ENCODE measurements around the gene ECPAS. TPM values are rescaled to one million over a fixed set of nuclear protein-coding genes. Genes with fewer than 3 reads are reported as not detected.

The ECPAS gene
- polyA plus RNA-seq, 1 donor from 2014 or later = 42.6 TPM

GRCh38 chr9:111524731-111525055 is 40.5 kb upstream of the ECPAS start:
- TF ChIP-seq REST (IDR thresholded peaks at IDR 0.05; ENCODE audit: borderline replicate concordance) (no peak), MXI1 (conservative IDR thresholded peaks at IDR 0.05; ENCODE audit: poor library complexity, severe bottlenecking) (no peak), TAF1 (IDR thresholded peaks at IDR 0.05; ENCODE audit: low read depth) (no peak), POLR2AphosphoS5 (IDR thresholded peaks at IDR 0.05) (no peak), CTCF (IDR thresholded peaks at IDR 0.05; ENCODE audit: poor library complexity, severe bottlenecking) (no peak), EZH2 (IDR thresholded peaks at IDR 0.05; ENCODE audit: borderline replicate concordance, insufficient read depth, low read length, poor library complexity, severe bottlenecking) (no peak), SMC3 (conservative IDR thresholded peaks at IDR 0.05; ENCODE audit: poor library complexity) (no peak), RAD21 (conservative IDR thresholded peaks at IDR 0.05) (no peak), EP300 (conservative IDR thresholded peaks at IDR 0.05; ENCODE audit: poor library complexity, severe bottlenecking) (no peak)
- H3F3A ChIP-seq (ENCODE audit: insufficient read depth, low read length, poor library complexity, severe bottlenecking) = no peaks in the 10 kb centered on the region
- H3K79me2 ChIP-seq (replicated peaks; ENCODE audit: insufficient read depth, low read length) = no peaks in the 10 kb centered on the region
- H3K27me3 ChIP-seq (ENCODE audit: insufficient read depth, low read depth, low read length) = no peaks in the 10 kb centered on the region
- H4K20me1 ChIP-seq (ENCODE audit: insufficient read depth) = no peaks in the 10 kb centered on the region
- H2AFZ ChIP-seq (ENCODE audit: low read depth, low read length) = peak overlapping the region; percentile 90
- peak overlapping the region; percentile 97 for H3K4me3 ChIP-seq (ENCODE audit: low read length)
- no peaks in the 10 kb centered on the region for H3K36me3 ChIP-seq (ENCODE audit: insufficient read depth, low read length)
- no peaks in the 10 kb centered on the region for H3K9me2 ChIP-seq (ENCODE audit: insufficient read depth, low read length)
- H3K9ac ChIP-seq (ENCODE audit: low read length) = peak overlapping the region; percentile 77
- no peaks in the 10 kb centered on the region for H3K9me3 ChIP-seq (ENCODE audit: low read length)
- H3K27ac ChIP-seq (ENCODE audit: low read length) = no peak overlapping the region
- H3K4me2 ChIP-seq (ENCODE audit: low read length) = peak overlapping the region; percentile 32

GRCh38 chr9:111516061-111516465 is 31.9 kb upstream of the ECPAS start:
- no peaks in the 10 kb centered on the region for H3F3A ChIP-seq (ENCODE audit: insufficient read depth, low read length, poor library complexity, severe bottlenecking)
- H4K20me1 ChIP-seq (ENCODE audit: insufficient read depth) = no peaks in the 10 kb centered on the region
- H3K27ac ChIP-seq (ENCODE audit: low read length) = no peak overlapping the region
- no peaks in the 10 kb centered on the region for H3K9me2 ChIP-seq (ENCODE audit: insufficient read depth, low read length)
- H3K4me3 ChIP-seq (ENCODE audit: low read length) = no peak overlapping the region
- no peaks in the 10 kb centered on the region for H3K27me3 ChIP-seq (ENCODE audit: insufficient read depth, low read depth, low read length)
- H3K79me2 ChIP-seq (replicated peaks; ENCODE audit: insufficient read depth, low read length) = no peaks in the 10 kb centered on the region
- no peaks in the 10 kb centered on the region for H3K36me3 ChIP-seq (ENCODE audit: insufficient read depth, low read length)
- H3K4me2 ChIP-seq (ENCODE audit: low read length) = no peak overlapping the region
- no peak overlapping the region for H3K9ac ChIP-seq (ENCODE audit: low read length)
- no peak overlapping the region for H2AFZ ChIP-seq (ENCODE audit: low read depth, low read length)
- TF ChIP-seq SMC3 (conservative IDR thresholded peaks at IDR 0.05; ENCODE audit: poor library complexity) (no peak), TAF1 (IDR thresholded peaks at IDR 0.05; ENCODE audit: low read depth) (no peak), EZH2 (IDR thresholded peaks at IDR 0.05; ENCODE audit: borderline replicate concordance, insufficient read depth, low read length, poor library complexity, severe bottlenecking) (no peak), REST (IDR thresholded peaks at IDR 0.05; ENCODE audit: borderline replicate concordance) (no peak), POLR2AphosphoS5 (IDR thresholded peaks at IDR 0.05) (no peak), RAD21 (conservative IDR thresholded peaks at IDR 0.05) (no peak), EP300 (conservative IDR thresholded peaks at IDR 0.05; ENCODE audit: poor library complexity, severe bottlenecking) (no peak), MXI1 (conservative IDR thresholded peaks at IDR 0.05; ENCODE audit: poor library complexity, severe bottlenecking) (no peak), CTCF (IDR thresholded peaks at IDR 0.05; ENCODE audit: poor library complexity, severe bottlenecking) (no peak)
- H3K9me3 ChIP-seq (ENCODE audit: low read length) = no peaks in the 10 kb centered on the region
